Measurements from ENCODE around the gene TTLL10. TPM values are rescaled to one million over a fixed set of nuclear protein-coding genes. Genes with fewer than 3 reads are reported as not detected.

The TTLL10 gene
- total and polyA plus RNA-seq, 2 donors from 2014 or later: 1.5 TPM; not detected in 1

- no peak for DNase-seq
- intact Hi-C loops (cut with DNase I): no loop called here
- FAIRE-seq: no peak
Observed at GRCh38 chr1:1215080-1215676, 41.5 kb downstream of the TTLL10 start.

GRCh38 chr1:1215881-1216605 lies 42.4 kb downstream of the TTLL10 start:
- Histone ChIP-seq H3K27me3 (ENCODE audit: control insufficient read depth, insufficient read depth, low read length) (no peaks in the 10 kb centered on the region), H3K27ac (ENCODE audit: low read depth in 2 of 2, low read length in 2 of 2) (no peak overlapping the region), H3K9me3 (ENCODE audit: control insufficient read depth in 2 of 3, insufficient read depth in 1 of 3, low read length in 3 of 3) (no peaks in the 10 kb centered on the region), H3K9ac (ENCODE audit: low read length in 3 of 3) (no peak overlapping the region), H3K36me3 (ENCODE audit: control insufficient read depth in 2 of 3, insufficient read depth in 3 of 3, low read length in 3 of 3) (peaks cover 0 to 11% (median 3%) of the 10 kb centered on the region in 3 donors), H3K4me1 (ENCODE audit: control insufficient read depth in 2 of 3, insufficient read depth in 2 of 3, low read depth in 1 of 3, low read length in 3 of 3) (peaks cover 0 to 4% (median 0%) of the 10 kb centered on the region in 3 donors), H3K4me3 (ENCODE audit: low read length in 3 of 3) (no peak overlapping the region)
- DNase-seq (no peak), FAIRE-seq (no peak)
- TF ChIP-seq, protein P1, sequence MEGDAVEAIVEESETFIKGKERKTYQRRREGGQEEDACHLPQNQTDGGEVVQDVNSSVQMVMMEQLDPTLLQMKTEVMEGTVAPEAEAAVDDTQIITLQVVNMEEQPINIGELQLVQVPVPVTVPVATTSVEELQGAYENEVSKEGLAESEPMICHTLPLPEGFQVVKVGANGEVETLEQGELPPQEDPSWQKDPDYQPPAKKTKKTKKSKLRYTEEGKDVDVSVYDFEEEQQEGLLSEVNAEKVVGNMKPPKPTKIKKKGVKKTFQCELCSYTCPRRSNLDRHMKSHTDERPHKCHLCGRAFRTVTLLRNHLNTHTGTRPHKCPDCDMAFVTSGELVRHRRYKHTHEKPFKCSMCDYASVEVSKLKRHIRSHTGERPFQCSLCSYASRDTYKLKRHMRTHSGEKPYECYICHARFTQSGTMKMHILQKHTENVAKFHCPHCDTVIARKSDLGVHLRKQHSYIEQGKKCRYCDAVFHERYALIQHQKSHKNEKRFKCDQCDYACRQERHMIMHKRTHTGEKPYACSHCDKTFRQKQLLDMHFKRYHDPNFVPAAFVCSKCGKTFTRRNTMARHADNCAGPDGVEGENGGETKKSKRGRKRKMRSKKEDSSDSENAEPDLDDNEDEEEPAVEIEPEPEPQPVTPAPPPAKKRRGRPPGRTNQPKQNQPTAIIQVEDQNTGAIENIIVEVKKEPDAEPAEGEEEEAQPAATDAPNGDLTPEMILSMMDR (IDR thresholded peaks at IDR 0.05; ENCODE audit: borderline replicate concordance, extremely low read depth, insufficient read depth): no peak
- intact Hi-C loops (cut with DNase I): no loop called here

More at GRCh38 chr1:1215080-1215676, 41.5 kb downstream of the TTLL10 start:
- Histone ChIP-seq H3K4me1 (ENCODE audit: control insufficient read depth in 2 of 3, insufficient read depth in 2 of 3, low read depth in 1 of 3, low read length in 3 of 3) (peaks cover 0 to 4% (median 0%) of the 10 kb centered on the region in 3 donors), H3K9ac (ENCODE audit: low read length in 3 of 3) (no peak overlapping the region), H3K27ac (ENCODE audit: low read depth in 2 of 2, low read length in 2 of 2) (no peak overlapping the region), H3K36me3 (ENCODE audit: control insufficient read depth in 2 of 3, insufficient read depth in 3 of 3, low read length in 3 of 3) (peaks cover 0 to 8% (median 0%) of the 10 kb centered on the region in 3 donors), H3K27me3 (ENCODE audit: control insufficient read depth, insufficient read depth, low read length) (no peaks in the 10 kb centered on the region), H3K9me3 (ENCODE audit: control insufficient read depth in 2 of 3, insufficient read depth in 1 of 3, low read length in 3 of 3) (no peaks in the 10 kb centered on the region), H3K4me3 (ENCODE audit: low read length in 3 of 3) (no peak overlapping the region)
- TF ChIP-seq, protein P1 (IDR thresholded peaks at IDR 0.05; ENCODE audit: borderline replicate concordance, extremely low read depth, insufficient read depth): no peak

GRCh38 chr1:1216770-1217620 lies 43.3 kb downstream of the TTLL10 start:
- Histone ChIP-seq H3K27ac (ENCODE audit: low read depth in 2 of 2, low read length in 2 of 2) (no peak overlapping the region), H3K27me3 (ENCODE audit: control insufficient read depth, insufficient read depth, low read length) (no peaks in the 10 kb centered on the region), H3K36me3 (ENCODE audit: control insufficient read depth in 2 of 3, insufficient read depth in 3 of 3, low read length in 3 of 3) (peaks cover 0 to 11% (median 6%) of the 10 kb centered on the region in 3 donors), H3K9me3 (ENCODE audit: control insufficient read depth in 2 of 3, insufficient read depth in 1 of 3, low read length in 3 of 3) (no peaks in the 10 kb centered on the region), H3K9ac (ENCODE audit: low read length in 3 of 3) (no peak overlapping the region), H3K4me1 (ENCODE audit: control insufficient read depth in 2 of 3, insufficient read depth in 2 of 3, low read depth in 1 of 3, low read length in 3 of 3) (peaks cover 0 to 4% (median 0%) of the 10 kb centered on the region in 3 donors), H3K4me3 (ENCODE audit: low read length in 3 of 3) (no peak overlapping the region)
- intact Hi-C loops (cut with DNase I): no loop called here
- DNase-seq: no peak
- FAIRE-seq: no peak
- TF ChIP-seq, protein P1 (IDR thresholded peaks at IDR 0.05; ENCODE audit: borderline replicate concordance, extremely low read depth, insufficient read depth): no peak

Measured in kidney (tissue), 14 donors.